Calu3 (cell line): ENCODE results near the gene ZNF784. TPM values are rescaled to one million over a fixed set of nuclear protein-coding genes. Genes with fewer than 3 reads are reported as not detected.

Experiments
- BruUV-seq: library from RNA; stranded (reverse); fragments of 400-500 nt; replicated peaks from 2 replicates; lab custom pipeline; 2021; lab: Mats Ljungman, UMichigan
- CTCF ChIA-PET: fragments of 300-600 bp; sonication (Branson Sonifier 250); formaldehyde crosslinking; loops from one replicate; lab custom pipeline; 2022; ENCODE audit warnings: antibody characterized with exemption; lab: Charles Lee
- DNase-seq: peaks from one replicate; pipeline ENCODE4 v3.0.0; 2022
- H3K27ac Mint-ChIP-seq: one replicate; pipeline ENCODE4 v1.8.0; 2022; ENCODE audit warnings: mixed read lengths; ENCODE audit not compliant: unreplicated experiment
- H3K27me3 Mint-ChIP-seq: one replicate; pipeline ENCODE4 v1.8.0; 2022; ENCODE audit warnings: mixed read lengths; ENCODE audit not compliant: unreplicated experiment
- H3K36me3 Mint-ChIP-seq: one replicate; pipeline ENCODE4 v1.8.0; 2022; ENCODE audit warnings: mild to moderate bottlenecking, moderate library complexity, mixed read lengths; ENCODE audit not compliant: insufficient read depth, unreplicated experiment
- H3K4me1 Mint-ChIP-seq: one replicate; pipeline ENCODE4 v1.8.0; 2022; ENCODE audit warnings: mild to moderate bottlenecking, low read depth, mixed read lengths; ENCODE audit not compliant: unreplicated experiment
- H3K4me3 Mint-ChIP-seq: one replicate; pipeline ENCODE4 v1.8.0; 2022; ENCODE audit warnings: mild to moderate bottlenecking, low read depth, moderate library complexity, mixed read lengths; ENCODE audit not compliant: unreplicated experiment
- H3K9me3 Mint-ChIP-seq: one replicate; pipeline ENCODE4 v1.8.0; 2022; ENCODE audit warnings: low read depth, mixed read lengths; ENCODE audit not compliant: unreplicated experiment
- CTCF ChIP-seq: fragments of 200-600 bp; IDR thresholded peaks from one replicate; pipeline ENCODE4 v1.8.0; 2022; ENCODE audit warnings: antibody characterized with exemption; ENCODE audit not compliant: unreplicated experiment
- intact Hi-C: fragments of 100-400 bp; cut with micrococcal nuclease; formaldehyde crosslinking; loops from one replicate; pipeline ENCODE4 v1.10.0; 2022; ENCODE audit not compliant: unreplicated experiment
- total RNA-seq: library from RNA; stranded (reverse); gene quantifications from 2 replicates; pipeline ENCODE4 v1.2.3, GENCODE V29; 2022

The ZNF784 gene
- total RNA-seq, 1 experiment from 2014 or later = 6.0 TPM

GRCh38 chr19:55671054-55671378 lies 46.6 kb upstream of the ZNF784 start:
- Mint-ChIP-seq H3K4me1 (peaks cover 60% of the 10 kb centered on the region), H3K36me3 (peaks cover 93% of the 10 kb centered on the region), H3K27me3 (no peaks in the 10 kb centered on the region), H3K27ac (no peak overlapping the region), H3K4me3 (peak overlapping the region; percentile 10), H3K9me3 (no peaks in the 10 kb centered on the region)
- intact Hi-C loops = no loop called here
- no TSS peak for BruUV-seq
- CTCF ChIA-PET = interaction anchor here (1.0 to 1.5 kb wide), 6 partner anchors 13 to 662 kb away, joined by 3 to 15 read pairs (median 6); partner anchors contain the start of gene U2AF2
- TF ChIP-seq CTCF = no peak
- DNase-seq = no peak

- TF ChIP-seq CTCF = no peak
- Mint-ChIP-seq H3K36me3 (peaks cover 93% of the 10 kb centered on the region), H3K4me3 (peak overlapping the region; percentile 8), H3K27me3 (no peaks in the 10 kb centered on the region), H3K4me1 (peaks cover 60% of the 10 kb centered on the region), H3K27ac (no peak overlapping the region), H3K9me3 (no peaks in the 10 kb centered on the region)
- DNase-seq = no peak
- intact Hi-C loops = no loop called here
- CTCF ChIA-PET = interaction anchor here (1.5 kb wide), 1 partner anchor 38 kb away, joined by 9 read pairs; no protein-coding TSS in a partner anchor
- no TSS peak for BruUV-seq
Measured at GRCh38 chr19:55670280-55671053, 46.1 kb upstream of the ZNF784 start.

- BruUV-seq = no TSS peak
- Mint-ChIP-seq H3K4me1 (peaks cover 58% of the 10 kb centered on the region), H3K4me3 (peak overlapping the region; percentile 8), H3K36me3 (peaks cover 88% of the 10 kb centered on the region), H3K27ac (no peak overlapping the region), H3K27me3 (no peaks in the 10 kb centered on the region), H3K9me3 (no peaks in the 10 kb centered on the region)
- no peak for TF ChIP-seq CTCF
- CTCF ChIA-PET = no interaction called here
- no peak for DNase-seq
- intact Hi-C loops = no loop called here
Measured at GRCh38 chr19:55669418-55670279, 45.3 kb upstream of the ZNF784 start.

- Mint-ChIP-seq H3K9me3 (no peaks in the 10 kb centered on the region), H3K4me3 (no peak overlapping the region), H3K4me1 (peaks cover 49% of the 10 kb centered on the region), H3K27me3 (no peaks in the 10 kb centered on the region), H3K27ac (no peak overlapping the region), H3K36me3 (peaks cover 88% of the 10 kb centered on the region)
- BruUV-seq = no TSS peak
- no peak for TF ChIP-seq CTCF
- intact Hi-C loops = no loop called here
- DNase-seq = no peak
- CTCF ChIA-PET = no interaction called here
Measured at GRCh38 chr19:55668603-55669348, 44.4 kb upstream of the ZNF784 start.
